ENCODE measurements around the gene JAKMIP2.

JAKMIP2 gene

DNA sequence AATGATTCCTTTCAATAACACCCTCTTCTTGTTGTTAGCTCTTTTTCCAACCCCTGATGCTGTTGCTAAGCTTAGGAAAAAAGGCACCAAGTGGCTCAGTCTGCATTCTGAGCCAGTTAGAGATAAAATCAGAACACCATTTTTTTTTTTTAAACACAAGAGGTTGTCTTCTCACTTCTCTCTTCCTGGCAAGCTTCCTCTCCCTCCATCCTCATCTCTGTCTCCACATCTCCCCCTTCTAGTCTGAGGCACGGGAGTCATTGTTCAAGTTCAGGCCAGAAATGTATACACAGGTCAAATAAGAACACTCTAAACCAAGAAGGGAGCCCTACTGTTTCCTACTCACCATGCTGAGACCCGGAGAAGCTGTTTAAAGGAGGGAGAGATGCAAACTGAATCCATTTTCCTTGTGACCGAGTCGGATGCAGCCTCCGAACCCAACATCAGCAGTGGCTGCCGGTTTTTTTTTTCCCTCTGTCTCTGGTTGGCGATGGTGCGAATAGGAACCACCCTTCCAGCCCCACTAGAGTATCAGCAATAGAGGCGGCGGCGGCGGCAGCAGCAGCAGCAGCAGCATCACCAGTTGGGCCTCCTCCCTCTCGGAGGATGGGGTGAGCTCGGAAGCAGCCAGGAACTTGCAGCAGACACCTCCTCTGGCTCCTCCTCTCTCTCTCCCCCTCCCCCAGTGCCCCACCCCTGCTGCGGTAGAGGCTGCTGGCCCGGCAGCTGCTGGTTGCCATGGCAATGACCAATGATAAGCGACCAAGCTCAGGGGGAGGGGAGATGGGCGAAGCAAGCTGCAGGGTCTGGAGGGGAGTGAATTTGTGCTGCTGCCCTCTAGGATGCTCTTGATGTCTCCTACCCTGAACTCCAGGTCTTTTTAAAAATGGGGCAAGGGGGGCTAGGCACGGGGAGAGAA is at the start of gene JAKMIP2 (continued):
- TF ChIP-seq, protein P1, sequence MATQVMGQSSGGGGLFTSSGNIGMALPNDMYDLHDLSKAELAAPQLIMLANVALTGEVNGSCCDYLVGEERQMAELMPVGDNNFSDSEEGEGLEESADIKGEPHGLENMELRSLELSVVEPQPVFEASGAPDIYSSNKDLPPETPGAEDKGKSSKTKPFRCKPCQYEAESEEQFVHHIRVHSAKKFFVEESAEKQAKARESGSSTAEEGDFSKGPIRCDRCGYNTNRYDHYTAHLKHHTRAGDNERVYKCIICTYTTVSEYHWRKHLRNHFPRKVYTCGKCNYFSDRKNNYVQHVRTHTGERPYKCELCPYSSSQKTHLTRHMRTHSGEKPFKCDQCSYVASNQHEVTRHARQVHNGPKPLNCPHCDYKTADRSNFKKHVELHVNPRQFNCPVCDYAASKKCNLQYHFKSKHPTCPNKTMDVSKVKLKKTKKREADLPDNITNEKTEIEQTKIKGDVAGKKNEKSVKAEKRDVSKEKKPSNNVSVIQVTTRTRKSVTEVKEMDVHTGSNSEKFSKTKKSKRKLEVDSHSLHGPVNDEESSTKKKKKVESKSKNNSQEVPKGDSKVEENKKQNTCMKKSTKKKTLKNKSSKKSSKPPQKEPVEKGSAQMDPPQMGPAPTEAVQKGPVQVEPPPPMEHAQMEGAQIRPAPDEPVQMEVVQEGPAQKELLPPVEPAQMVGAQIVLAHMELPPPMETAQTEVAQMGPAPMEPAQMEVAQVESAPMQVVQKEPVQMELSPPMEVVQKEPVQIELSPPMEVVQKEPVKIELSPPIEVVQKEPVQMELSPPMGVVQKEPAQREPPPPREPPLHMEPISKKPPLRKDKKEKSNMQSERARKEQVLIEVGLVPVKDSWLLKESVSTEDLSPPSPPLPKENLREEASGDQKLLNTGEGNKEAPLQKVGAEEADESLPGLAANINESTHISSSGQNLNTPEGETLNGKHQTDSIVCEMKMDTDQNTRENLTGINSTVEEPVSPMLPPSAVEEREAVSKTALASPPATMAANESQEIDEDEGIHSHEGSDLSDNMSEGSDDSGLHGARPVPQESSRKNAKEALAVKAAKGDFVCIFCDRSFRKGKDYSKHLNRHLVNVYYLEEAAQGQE (tag by site-specific recombination; IDR thresholded peaks at IDR 0.05), result peak; percentile 11; the same call in 1 of the 2 replicates
- TF ChIP-seq, protein P2, sequence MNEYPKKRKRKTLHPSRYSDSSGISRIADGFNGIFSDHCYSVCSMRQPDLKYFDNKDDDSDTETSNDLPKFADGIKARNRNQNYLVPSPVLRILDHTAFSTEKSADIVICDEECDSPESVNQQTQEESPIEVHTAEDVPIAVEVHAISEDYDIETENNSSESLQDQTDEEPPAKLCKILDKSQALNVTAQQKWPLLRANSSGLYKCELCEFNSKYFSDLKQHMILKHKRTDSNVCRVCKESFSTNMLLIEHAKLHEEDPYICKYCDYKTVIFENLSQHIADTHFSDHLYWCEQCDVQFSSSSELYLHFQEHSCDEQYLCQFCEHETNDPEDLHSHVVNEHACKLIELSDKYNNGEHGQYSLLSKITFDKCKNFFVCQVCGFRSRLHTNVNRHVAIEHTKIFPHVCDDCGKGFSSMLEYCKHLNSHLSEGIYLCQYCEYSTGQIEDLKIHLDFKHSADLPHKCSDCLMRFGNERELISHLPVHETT (tag by site-specific recombination; IDR thresholded peaks at IDR 0.05), result no peak
- TF ChIP-seq ZNF416 (tag by site-specific recombination; IDR thresholded peaks at IDR 0.05) (no peak), BCL11B (tag by site-specific recombination; IDR thresholded peaks at IDR 0.05; ENCODE audit: low read depth) (no peak), OVOL3 (tag by site-specific recombination; IDR thresholded peaks at IDR 0.05) (no peak), ZNF138 (tag by site-specific recombination; IDR thresholded peaks at IDR 0.05; ENCODE audit: borderline replicate concordance) (no peak), ZNF830 (tag by site-specific recombination; IDR thresholded peaks at IDR 0.05; ENCODE audit: low read depth) (no peak), ZNF626 (tag by site-specific recombination; IDR thresholded peaks at IDR 0.05) (no peak), SP2 (tag by site-specific recombination; IDR thresholded peaks at IDR 0.05) (peak; percentile 86), KLF16 (tag by site-specific recombination; IDR thresholded peaks at IDR 0.05) (peak; percentile 28; the same call in 1 of the 2 replicates), EGR2 (tag by site-specific recombination; IDR thresholded peaks at IDR 0.05; ENCODE audit: low read depth) (no peak), ZNF184 (tag by site-specific recombination; IDR thresholded peaks at IDR 0.05) (no peak), SP3 (tag by site-specific recombination; IDR thresholded peaks at IDR 0.05) (peak; percentile 77), ZNF600 (tag by site-specific recombination; IDR thresholded peaks at IDR 0.05) (peak; percentile 76)
- TF ChIP-seq, protein P3, sequence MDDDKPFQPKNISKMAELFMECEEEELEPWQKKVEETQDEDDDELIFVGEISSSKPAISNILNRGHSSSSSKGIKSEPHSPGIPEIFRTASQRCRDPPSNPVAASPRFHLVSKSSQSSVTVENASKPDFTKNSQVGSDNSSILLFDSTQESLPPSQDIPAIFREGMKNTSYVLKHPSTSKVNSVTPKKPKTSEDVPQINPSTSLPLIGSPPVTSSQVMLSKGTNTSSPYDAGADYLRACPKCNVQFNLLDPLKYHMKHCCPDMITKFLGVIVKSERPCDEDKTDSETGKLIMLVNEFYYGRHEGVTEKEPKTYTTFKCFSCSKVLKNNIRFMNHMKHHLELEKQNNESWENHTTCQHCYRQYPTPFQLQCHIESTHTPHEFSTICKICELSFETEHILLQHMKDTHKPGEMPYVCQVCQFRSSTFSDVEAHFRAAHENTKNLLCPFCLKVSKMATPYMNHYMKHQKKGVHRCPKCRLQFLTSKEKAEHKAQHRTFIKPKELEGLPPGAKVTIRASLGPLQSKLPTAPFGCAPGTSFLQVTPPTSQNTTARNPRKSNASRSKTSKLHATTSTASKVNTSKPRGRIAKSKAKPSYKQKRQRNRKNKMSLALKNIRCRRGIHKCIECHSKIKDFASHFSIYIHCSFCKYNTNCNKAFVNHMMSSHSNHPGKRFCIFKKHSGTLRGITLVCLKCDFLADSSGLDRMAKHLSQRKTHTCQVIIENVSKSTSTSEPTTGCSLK (tag by site-specific recombination; IDR thresholded peaks at IDR 0.05), result no peak
- TF ChIP-seq, protein P4, sequence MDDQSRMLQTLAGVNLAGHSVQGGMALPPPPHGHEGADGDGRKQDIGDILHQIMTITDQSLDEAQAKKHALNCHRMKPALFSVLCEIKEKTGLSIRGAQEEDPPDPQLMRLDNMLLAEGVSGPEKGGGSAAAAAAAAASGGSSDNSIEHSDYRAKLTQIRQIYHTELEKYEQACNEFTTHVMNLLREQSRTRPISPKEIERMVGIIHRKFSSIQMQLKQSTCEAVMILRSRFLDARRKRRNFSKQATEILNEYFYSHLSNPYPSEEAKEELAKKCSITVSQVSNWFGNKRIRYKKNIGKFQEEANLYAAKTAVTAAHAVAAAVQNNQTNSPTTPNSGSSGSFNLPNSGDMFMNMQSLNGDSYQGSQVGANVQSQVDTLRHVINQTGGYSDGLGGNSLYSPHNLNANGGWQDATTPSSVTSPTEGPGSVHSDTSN (CRISPR knock-in tag; IDR thresholded peaks at IDR 0.05), result no peak
- TF ChIP-seq, protein P5, sequence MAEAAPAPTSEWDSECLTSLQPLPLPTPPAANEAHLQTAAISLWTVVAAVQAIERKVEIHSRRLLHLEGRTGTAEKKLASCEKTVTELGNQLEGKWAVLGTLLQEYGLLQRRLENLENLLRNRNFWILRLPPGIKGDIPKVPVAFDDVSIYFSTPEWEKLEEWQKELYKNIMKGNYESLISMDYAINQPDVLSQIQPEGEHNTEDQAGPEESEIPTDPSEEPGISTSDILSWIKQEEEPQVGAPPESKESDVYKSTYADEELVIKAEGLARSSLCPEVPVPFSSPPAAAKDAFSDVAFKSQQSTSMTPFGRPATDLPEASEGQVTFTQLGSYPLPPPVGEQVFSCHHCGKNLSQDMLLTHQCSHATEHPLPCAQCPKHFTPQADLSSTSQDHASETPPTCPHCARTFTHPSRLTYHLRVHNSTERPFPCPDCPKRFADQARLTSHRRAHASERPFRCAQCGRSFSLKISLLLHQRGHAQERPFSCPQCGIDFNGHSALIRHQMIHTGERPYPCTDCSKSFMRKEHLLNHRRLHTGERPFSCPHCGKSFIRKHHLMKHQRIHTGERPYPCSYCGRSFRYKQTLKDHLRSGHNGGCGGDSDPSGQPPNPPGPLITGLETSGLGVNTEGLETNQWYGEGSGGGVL (tag by site-specific recombination; IDR thresholded peaks at IDR 0.05), result peak; percentile 37
- TF ChIP-seq, protein P6, sequence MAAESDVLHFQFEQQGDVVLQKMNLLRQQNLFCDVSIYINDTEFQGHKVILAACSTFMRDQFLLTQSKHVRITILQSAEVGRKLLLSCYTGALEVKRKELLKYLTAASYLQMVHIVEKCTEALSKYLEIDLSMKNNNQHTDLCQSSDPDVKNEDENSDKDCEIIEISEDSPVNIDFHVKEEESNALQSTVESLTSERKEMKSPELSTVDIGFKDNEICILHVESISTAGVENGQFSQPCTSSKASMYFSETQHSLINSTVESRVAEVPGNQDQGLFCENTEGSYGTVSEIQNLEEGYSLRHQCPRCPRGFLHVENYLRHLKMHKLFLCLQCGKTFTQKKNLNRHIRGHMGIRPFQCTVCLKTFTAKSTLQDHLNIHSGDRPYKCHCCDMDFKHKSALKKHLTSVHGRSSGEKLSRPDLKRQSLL (tag by site-specific recombination; IDR thresholded peaks at IDR 0.05), result no peak
- TF ChIP-seq, protein P7, sequence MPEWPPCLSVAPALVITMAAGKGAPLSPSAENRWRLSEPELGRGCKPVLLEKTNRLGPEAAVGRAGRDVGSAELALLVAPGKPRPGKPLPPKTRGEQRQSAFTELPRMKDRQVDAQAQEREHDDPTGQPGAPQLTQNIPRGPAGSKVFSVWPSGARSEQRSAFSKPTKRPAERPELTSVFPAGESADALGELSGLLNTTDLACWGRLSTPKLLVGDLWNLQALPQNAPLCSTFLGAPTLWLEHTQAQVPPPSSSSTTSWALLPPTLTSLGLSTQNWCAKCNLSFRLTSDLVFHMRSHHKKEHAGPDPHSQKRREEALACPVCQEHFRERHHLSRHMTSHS (tag by site-specific recombination; IDR thresholded peaks at IDR 0.05), result no peak
- TF ChIP-seq, protein P8, sequence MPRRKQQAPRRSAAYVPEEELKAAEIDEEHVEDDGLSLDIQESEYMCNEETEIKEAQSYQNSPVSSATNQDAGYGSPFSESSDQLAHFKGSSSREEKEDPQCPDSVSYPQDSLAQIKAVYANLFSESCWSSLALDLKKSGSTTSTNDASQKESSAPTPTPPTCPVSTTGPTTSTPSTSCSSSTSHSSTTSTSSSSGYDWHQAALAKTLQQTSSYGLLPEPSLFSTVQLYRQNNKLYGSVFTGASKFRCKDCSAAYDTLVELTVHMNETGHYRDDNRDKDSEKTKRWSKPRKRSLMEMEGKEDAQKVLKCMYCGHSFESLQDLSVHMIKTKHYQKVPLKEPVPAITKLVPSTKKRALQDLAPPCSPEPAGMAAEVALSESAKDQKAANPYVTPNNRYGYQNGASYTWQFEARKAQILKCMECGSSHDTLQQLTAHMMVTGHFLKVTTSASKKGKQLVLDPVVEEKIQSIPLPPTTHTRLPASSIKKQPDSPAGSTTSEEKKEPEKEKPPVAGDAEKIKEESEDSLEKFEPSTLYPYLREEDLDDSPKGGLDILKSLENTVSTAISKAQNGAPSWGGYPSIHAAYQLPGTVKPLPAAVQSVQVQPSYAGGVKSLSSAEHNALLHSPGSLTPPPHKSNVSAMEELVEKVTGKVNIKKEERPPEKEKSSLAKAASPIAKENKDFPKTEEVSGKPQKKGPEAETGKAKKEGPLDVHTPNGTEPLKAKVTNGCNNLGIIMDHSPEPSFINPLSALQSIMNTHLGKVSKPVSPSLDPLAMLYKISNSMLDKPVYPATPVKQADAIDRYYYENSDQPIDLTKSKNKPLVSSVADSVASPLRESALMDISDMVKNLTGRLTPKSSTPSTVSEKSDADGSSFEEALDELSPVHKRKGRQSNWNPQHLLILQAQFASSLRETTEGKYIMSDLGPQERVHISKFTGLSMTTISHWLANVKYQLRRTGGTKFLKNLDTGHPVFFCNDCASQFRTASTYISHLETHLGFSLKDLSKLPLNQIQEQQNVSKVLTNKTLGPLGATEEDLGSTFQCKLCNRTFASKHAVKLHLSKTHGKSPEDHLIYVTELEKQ (tag by site-specific recombination; IDR thresholded peaks at IDR 0.05; ENCODE audit: borderline replicate concordance), result no peak
